DMS53 treated with DMSO at 0.1 percent for 48 hours (cell line): ENCODE measurements around the gene TMEM190.
"Not testable (repeated sequence)": the region's sequence is repeated elsewhere in the genome, so short reads cannot be mapped to it uniquely, and the experiment has no call there.

Source experiments
- DNase-seq: peaks from one replicate; lab custom pipeline; 2025; ENCODE audit not compliant: unreplicated experiment; lab: John Stamatoyannopoulos, UW

TMEM190 gene

GRCh38 chr19:55376241-55376933, at the start of gene TMEM190:
TMEM190 (plus strand) TSS chr19:55376826; CDS start chr19:55376854, 28 bp downstream.
- DNase-seq, result no peak

- DNase-seq, result not testable (repeated sequence)
Observed at GRCh38 chr19:55328774-55329318, 47.8 kb upstream of the TMEM190 start.

DNA sequence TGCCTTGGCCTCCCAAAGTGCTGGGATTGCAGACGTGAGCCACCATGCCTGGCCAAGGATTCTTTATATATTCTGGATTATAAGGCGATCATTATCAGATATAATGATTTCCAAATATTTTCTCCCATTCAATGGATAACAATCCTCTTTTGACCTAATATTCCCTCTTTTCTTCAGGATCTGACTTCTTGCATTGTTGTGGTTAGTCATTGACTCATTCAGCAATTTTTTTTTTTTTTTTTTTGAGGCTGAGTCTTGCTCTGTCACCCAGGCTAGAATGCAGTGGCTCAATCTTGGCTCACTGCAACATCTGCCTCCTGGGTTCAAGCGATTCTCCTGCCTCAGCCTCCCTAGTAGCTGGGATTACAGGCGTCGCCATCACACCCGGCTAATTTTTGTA, 46.8 kb upstream of the TMEM190 start:
- not testable (repeated sequence) for DNase-seq

GRCh38 chr19:55333870-55334269, 42.8 kb upstream of the TMEM190 start:
- DNase-seq, result peak; percentile 79

DNA sequence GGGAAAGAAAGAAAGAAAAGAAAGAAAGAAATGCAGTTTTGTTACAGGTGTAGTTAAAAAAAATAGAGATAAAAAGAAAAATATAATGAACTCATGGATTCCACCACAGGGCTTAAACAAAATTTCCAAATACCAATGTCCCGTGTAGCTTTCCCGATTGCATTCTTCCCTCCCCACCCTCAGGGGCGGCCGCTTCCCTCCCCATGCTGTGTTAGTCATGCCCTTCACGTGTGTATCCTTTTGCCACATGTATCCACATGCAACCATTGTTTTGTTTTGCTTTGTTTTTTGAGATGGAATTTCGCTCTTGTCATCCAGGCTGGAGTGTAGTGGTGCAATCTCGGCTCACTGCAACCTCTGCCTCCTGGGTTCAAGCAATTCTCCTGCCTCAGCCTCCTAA, 40.5 kb upstream of the TMEM190 start:
- DNase-seq, result no peak

DNA sequence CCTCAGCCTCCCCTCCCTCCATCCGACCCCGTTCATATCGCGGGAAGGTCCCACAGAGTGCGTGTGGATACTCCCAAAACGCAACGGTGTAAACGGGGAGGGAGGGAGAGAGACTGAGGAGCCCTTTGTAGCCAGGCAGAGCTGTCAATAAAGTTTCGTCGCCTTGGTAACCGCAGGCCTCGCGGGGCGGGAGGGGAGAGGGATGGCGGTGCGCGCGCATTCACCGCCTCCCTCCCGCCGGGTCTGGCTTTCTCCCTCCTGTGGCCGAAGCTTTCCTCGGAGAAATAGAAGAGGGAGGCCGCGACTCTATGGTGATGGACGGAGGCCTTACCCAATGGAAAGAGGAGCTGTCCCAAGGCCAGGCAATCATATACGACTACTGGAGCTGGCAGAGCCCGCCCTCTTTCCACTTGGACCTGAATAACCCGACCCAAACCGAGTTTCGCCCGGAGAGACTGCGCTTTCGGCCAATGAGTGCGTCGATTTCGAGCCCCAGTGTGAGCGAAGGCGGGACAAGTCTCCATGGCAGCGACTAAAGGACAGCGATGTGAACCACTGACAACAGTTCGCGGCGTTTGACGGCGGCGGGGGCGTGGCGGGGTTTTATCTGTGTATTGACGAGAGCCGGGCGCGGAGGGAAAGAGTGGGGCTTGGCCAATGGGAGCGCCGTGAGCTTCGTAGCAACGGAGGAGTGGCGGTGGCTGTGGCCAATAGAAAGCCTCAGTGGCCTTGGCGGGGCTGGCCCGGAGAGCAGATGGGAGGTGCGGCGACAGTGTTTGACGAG, 37.3 kb upstream of the TMEM190 start, which contains the start of gene KMT5C:
Gene KMT5C, plus strand, starts transcription at position 772 of the 784 bp plus-strand sequence. CDS start 2,061 bp downstream, outside the sequence.
- DNase-seq, result peak; percentile 100

GRCh38 chr19:55339889-55340783, 36.5 kb upstream of the TMEM190 start:
- no peak for DNase-seq

- DNase-seq, result peak; percentile 31
Observed at GRCh38 chr19:55340784-55341147, 35.9 kb upstream of the TMEM190 start.

GRCh38 chr19:55341171-55341588, 35.4 kb upstream of the TMEM190 start:
- peak; percentile 40 for DNase-seq

DNA sequence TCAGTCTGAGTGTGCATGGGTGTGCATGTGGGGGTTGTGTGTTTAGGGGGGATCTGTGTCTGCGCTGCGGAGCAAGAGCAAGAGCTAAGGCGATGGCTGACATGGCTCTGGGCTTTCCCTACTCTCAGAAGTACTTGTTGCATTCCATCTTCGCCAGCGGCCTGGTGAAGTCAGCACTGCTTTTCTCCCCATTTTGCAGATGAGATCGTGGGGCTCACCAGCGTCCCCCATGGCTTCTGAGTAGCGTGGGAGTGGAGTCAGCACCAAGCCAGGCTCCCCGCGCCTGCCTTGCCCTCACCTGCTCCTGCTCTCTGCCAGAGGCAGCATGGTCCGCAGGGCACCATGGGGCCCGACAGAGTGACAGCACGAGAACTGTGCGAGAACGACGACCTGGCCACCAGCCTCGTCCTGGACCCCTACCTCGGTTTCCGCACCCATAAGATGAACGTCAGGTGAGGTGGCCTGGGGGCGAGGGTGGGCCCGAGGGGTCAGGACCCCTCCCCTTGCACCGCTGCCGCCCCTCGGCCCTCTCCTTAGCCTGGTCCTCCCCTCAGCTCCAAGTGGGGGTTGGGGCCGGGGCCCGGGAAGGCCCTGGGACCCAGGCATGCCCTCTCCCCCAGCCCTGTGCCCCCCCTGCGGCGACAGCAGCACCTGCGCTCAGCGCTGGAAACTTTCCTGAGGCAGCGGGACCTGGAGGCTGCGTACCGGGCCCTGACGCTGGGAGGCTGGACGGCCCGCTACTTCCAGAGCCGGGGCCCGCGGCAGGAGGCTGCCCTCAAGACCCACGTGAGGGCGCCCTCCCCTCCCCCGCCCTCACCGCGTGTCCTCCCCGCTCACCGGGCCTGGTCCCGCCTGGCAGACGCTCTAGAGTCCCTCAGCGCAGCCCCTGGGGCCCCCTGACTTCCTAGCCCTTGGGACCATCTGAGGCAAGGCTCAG, 34.8 kb upstream of the TMEM190 start:
- no peak for DNase-seq

- no peak for DNase-seq
Observed at GRCh38 chr19:55344444-55344843, 32.2 kb upstream of the TMEM190 start.

- no peak for DNase-seq
Observed at GRCh38 chr19:55345101-55345817, 31.4 kb upstream of the TMEM190 start.

- DNase-seq, result no peak
Observed at GRCh38 chr19:55345818-55346724, 30.6 kb upstream of the TMEM190 start.

DNA sequence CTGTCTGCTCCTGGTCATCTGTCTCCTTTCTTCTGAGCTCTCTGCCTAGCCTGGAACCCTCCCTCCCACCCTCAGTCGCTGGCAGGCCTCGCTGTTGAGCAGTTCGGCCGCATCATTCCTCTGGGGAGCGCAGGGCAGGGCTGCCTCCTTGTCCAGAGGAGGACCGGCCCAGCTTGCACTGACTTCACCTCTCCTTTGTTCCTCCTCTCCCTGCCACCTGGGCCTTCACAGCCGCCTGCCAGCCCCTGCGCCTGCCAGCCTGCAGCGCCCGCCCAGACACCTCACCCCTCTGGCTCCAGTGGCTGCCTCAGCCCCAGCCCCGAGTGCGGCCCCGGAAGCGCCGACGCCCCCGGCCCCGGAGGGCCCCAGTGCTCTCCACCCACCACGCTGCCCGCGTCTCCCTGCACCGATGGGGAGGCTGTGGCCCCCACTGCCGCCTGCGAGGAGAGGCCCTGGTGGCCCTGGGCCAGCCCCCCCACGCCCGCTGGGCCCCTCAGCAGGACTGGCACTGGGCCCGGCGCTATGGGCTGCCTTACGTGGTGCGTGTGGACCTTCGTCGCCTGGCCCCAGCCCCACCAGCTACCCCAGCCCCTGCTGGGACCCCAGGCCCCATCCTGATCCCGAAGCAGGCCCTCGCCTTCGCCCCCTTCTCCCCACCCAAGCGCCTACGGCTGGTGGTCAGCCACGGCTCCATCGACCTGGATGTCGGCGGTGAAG, 29.7 kb upstream of the TMEM190 start:
- DNase-seq, result no peak

GRCh38 chr19:55347442-55348009, 29.1 kb upstream of the TMEM190 start:
- DNase-seq, result no peak

- no peak for DNase-seq
Observed at GRCh38 chr19:55348317-55349034, 28.1 kb upstream of the TMEM190 start.
